H1 (cell line): ENCODE measurements around the gene C5. TPM values are rescaled to one million over a fixed set of nuclear protein-coding genes. Genes with fewer than 3 reads are reported as not detected.

Experiments
- CTCF ChIA-PET: fragments of 300-600 bp; sonication (Branson Sonifier 250); formaldehyde crosslinking; loops from one replicate; lab custom pipeline; 2021; ENCODE audit not compliant: partially characterized antibody; lab: Charles Lee
- POLR2A ChIA-PET: fragments of 300-600 bp; sonication (Branson Sonifier 250); formaldehyde crosslinking; loops from one replicate; lab custom pipeline; 2021; ENCODE audit warnings: inconsistent platforms; ENCODE audit not compliant: partially characterized antibody; lab: Charles Lee
- DNase-seq, 2 experiments: peaks; one replicate each; pipeline versions ENCODE4 v3.0.0 to v3.0.0-alpha.2; 2010 to 2022; ENCODE audit warnings: low spot score in 2 of 2, low read depth in 1 of 2, mixed read lengths in 1 of 2
- FAIRE-seq: peaks from 2 replicates; lab custom pipeline; 2011; peaks lifted over from hg19 to GRCh38; lab: Jason Lieb, UNC
- H2AFZ ChIP-seq: 2 replicates; pipeline ENCODE4 v1.8.1; 2012; ENCODE audit warnings: low read length, inconsistent platforms
- H2AK5ac ChIP-seq: 2 replicates; pipeline ENCODE4 v1.6.1; 2013; ENCODE audit warnings: low read depth, low read length
- H2BK120ac ChIP-seq: replicated peaks from 2 replicates; pipeline ENCODE3; 2013; ENCODE audit warnings: low read depth, low read length, inconsistent platforms
- H2BK12ac ChIP-seq: 2 replicates; pipeline ENCODE4 v1.6.1; 2013; ENCODE audit warnings: low read depth, low read length
- H2BK15ac ChIP-seq: 2 replicates; pipeline ENCODE4 v1.6.1; 2013; ENCODE audit warnings: low read length
- H2BK20ac ChIP-seq: 2 replicates; pipeline ENCODE4 v1.6.1; 2013; ENCODE audit warnings: low read length
- H2BK5ac ChIP-seq: 2 replicates; pipeline ENCODE4 v1.6.1; 2013; ENCODE audit warnings: low read depth, low read length
- H3K14ac ChIP-seq: 2 replicates; pipeline ENCODE4 v1.6.1; 2013; ENCODE audit warnings: inconsistent platforms; ENCODE audit not compliant: insufficient read length
- H3K18ac ChIP-seq: 2 replicates; pipeline ENCODE4 v1.6.1; 2013; ENCODE audit warnings: low read length; ENCODE audit errors: extremely low read depth
- H3K23ac ChIP-seq: 2 replicates; pipeline ENCODE4 v1.6.1; 2013; ENCODE audit warnings: inconsistent platforms; ENCODE audit not compliant: insufficient read length
- H3K23me2 ChIP-seq: 2 replicates; pipeline ENCODE4 v1.6.1; 2013; ENCODE audit warnings: low read depth, low read length
- H3K27ac ChIP-seq: 2 replicates; pipeline ENCODE4 v1.6.1; 2011; ENCODE audit warnings: low read depth, low read length, inconsistent platforms
- H3K27me3 ChIP-seq, 4 experiments: replicated peaks in 1 of 4; 1 replicate in 1 of 4; 2 replicates in 3 of 4; pipeline versions ENCODE4 v1.6.1 to v1.8.1; 2011 to 2013; ENCODE audit warnings: low read length in 3 of 4, mild to moderate bottlenecking in 3 of 4, inconsistent platforms in 2 of 4, mixed read lengths in 2 of 4, moderate library complexity in 1 of 4; ENCODE audit not compliant: control insufficient read depth in 3 of 4, insufficient read depth in 3 of 4; ENCODE audit errors: extremely low read depth in 1 of 4
- H3K36me3 ChIP-seq, 4 experiments: 2 replicates each; pipeline versions ENCODE4 v1.6.1 to v1.8.1; 2011 to 2013; ENCODE audit warnings: mild to moderate bottlenecking in 4 of 4, low read length in 3 of 4, moderate library complexity in 2 of 4, control low read depth in 1 of 4, inconsistent platforms in 1 of 4; ENCODE audit not compliant: insufficient read depth in 4 of 4, control insufficient read depth in 2 of 4
- H3K4ac ChIP-seq: replicated peaks from 2 replicates; pipeline ENCODE3; 2013; ENCODE audit warnings: low read length, low read depth, mixed read lengths, inconsistent platforms; ENCODE audit not compliant: insufficient read length
- H3K4me1 ChIP-seq, 4 experiments: replicated peaks in 1 of 4; 1 replicate in 1 of 4; 2 replicates in 3 of 4; pipeline versions ENCODE4 v1.6.1 to v1.8.1; 2011 to 2013; ENCODE audit warnings: low read length in 3 of 4, inconsistent platforms in 2 of 4, mixed read lengths in 1 of 4; ENCODE audit not compliant: insufficient read depth in 4 of 4, control insufficient read depth in 3 of 4
- H3K4me2 ChIP-seq, 2 experiments: 2 replicates each; pipeline versions ENCODE4 v1.6.1 to v1.8.1; 2011 to 2013; ENCODE audit warnings: low read depth in 2 of 2, low read length in 2 of 2, control low read depth in 1 of 2, inconsistent platforms in 1 of 2, mild to moderate bottlenecking in 1 of 2; ENCODE audit not compliant: insufficient read depth in 1 of 2
- H3K4me3 ChIP-seq, 4 experiments: fragments of 200-600, 300-600 bp in 1 of 4; sonication (generic), shearing (Covaris generic), sonication (Bioruptor Twin) in 1 of 4; 2 replicates each; pipeline versions ENCODE4 v1.5.1 to v1.8.1; 2011 to 2016; ENCODE audit warnings: low read length in 4 of 4, low read depth in 3 of 4, control low read depth in 2 of 4, inconsistent platforms in 2 of 4, mild to moderate bottlenecking in 2 of 4, mixed read lengths in 1 of 4, moderate library complexity in 1 of 4; ENCODE audit not compliant: insufficient read depth in 2 of 4; ENCODE audit errors: extremely low read depth in 1 of 4
- H3K56ac ChIP-seq: replicated peaks from 2 replicates; pipeline ENCODE3; 2013; ENCODE audit warnings: low read depth, mild to moderate bottlenecking, mixed read lengths, low read length, inconsistent platforms; ENCODE audit not compliant: insufficient read length
- H3K79me1 ChIP-seq: 2 replicates; pipeline ENCODE4 v1.6.1; 2013; ENCODE audit warnings: low read depth, low read length, control low read depth
- H3K79me2 ChIP-seq, 2 experiments: 2 replicates each; pipeline versions ENCODE4 v1.6.1 to v1.8.1; 2012 to 2013; ENCODE audit warnings: low read length in 2 of 2, mild to moderate bottlenecking in 2 of 2, inconsistent platforms in 1 of 2; ENCODE audit not compliant: insufficient read depth in 2 of 2, control insufficient read depth in 1 of 2
- H3K9ac ChIP-seq, 4 experiments: replicated peaks in 1 of 4; 1 replicate in 1 of 4; 2 replicates in 3 of 4; pipeline versions ENCODE4 v1.6.1 to v1.8.1; 2011 to 2013; ENCODE audit warnings: low read depth in 3 of 4, low read length in 3 of 4, control low read depth in 2 of 4, mild to moderate bottlenecking in 2 of 4, moderate library complexity in 2 of 4, inconsistent platforms in 1 of 4; ENCODE audit errors: extremely low read depth in 1 of 4
- H3K9me3 ChIP-seq, 2 experiments: 2 replicates each; pipeline versions ENCODE4 v1.6.1 to v1.8.1; 2012 to 2013; ENCODE audit warnings: mild to moderate bottlenecking in 2 of 2, moderate library complexity in 2 of 2, control low read depth in 1 of 2, inconsistent platforms in 1 of 2, low read depth in 1 of 2, low read length in 1 of 2, mixed read lengths in 1 of 2; ENCODE audit not compliant: insufficient read depth in 2 of 2
- H4K20me1 ChIP-seq, 2 experiments: replicated peaks in 1 of 2; 2 replicates each; pipeline versions ENCODE3 to v1.8.1; 2011 to 2013; ENCODE audit warnings: inconsistent platforms in 2 of 2, low read length in 2 of 2, mild to moderate bottlenecking in 1 of 2; ENCODE audit not compliant: insufficient read depth in 2 of 2, control insufficient read depth in 1 of 2
- H4K5ac ChIP-seq: 2 replicates; pipeline ENCODE4 v1.6.1; 2013; ENCODE audit warnings: low read length, low read depth, mixed read lengths, inconsistent platforms; ENCODE audit not compliant: insufficient read length
- H4K8ac ChIP-seq: 2 replicates; pipeline ENCODE4 v1.8.0; 2013; ENCODE audit warnings: mild to moderate bottlenecking, moderate library complexity, low read length, inconsistent platforms; ENCODE audit not compliant: insufficient read depth; ENCODE audit errors: extremely low read depth
- H4K91ac ChIP-seq: replicated peaks from 2 replicates; pipeline ENCODE3; 2013; ENCODE audit warnings: low read length, mixed read lengths, inconsistent platforms; ENCODE audit not compliant: insufficient read length
- EZH2 ChIP-seq: fragments of 200-600 bp; sonication (generic); IDR thresholded peaks from 2 replicates; pipeline ENCODE4 v1.7.1; 2012; ENCODE audit warnings: low read depth, mild to moderate bottlenecking, moderate library complexity, low read length, inconsistent platforms; ENCODE audit not compliant: severe bottlenecking
- KDM1A ChIP-seq: fragments of 200-600, 300-600 bp; sonication (generic); IDR thresholded peaks from 2 replicates; pipeline ENCODE4 v1.7.1; 2016; ENCODE audit warnings: mild to moderate bottlenecking, low read length, borderline replicate concordance
- KDM4A ChIP-seq: IDR thresholded peaks from one replicate; pipeline ENCODE4 v1.7.1; 2012; ENCODE audit warnings: low read depth, mild to moderate bottlenecking, moderate library complexity, low read length, inconsistent platforms; ENCODE audit not compliant: severe bottlenecking
- RXRA ChIP-seq: IDR thresholded peaks from 2 replicates; pipeline ENCODE4 v1.6.1; 2011; ENCODE audit warnings: low read depth, mild to moderate bottlenecking, low read length, moderate library complexity; ENCODE audit not compliant: insufficient read depth
- TBP ChIP-seq: IDR thresholded peaks from 2 replicates; pipeline ENCODE4 v1.6.1; 2011; ENCODE audit warnings: low read depth, low read length, improper control_type of control experiment
- WGBS, 2 experiments: shearing (Covaris generic) in 1 of 2; methylation state at CpG; one replicate each; pipeline versions ENCODE4 v1.1.6 to v1.1.7; 2013 to 2015; ENCODE audit warnings: low lambda C conversion rate in 2 of 2, mixed read lengths in 2 of 2, inconsistent platforms in 1 of 2, low coverage in 1 of 2, missing lambda C conversion rate in 1 of 2; ENCODE audit not compliant: insufficient replicate concordance in 2 of 2, insufficient coverage in 1 of 2, insufficient read length in 1 of 2; ENCODE audit errors: extremely low coverage in 1 of 2, missing lambda C conversion rate in 1 of 2; 5-methylcytosine and 5-hydroxymethylcytosine counted together
- polyA plus RNA-seq, 7 experiments: library from polyadenylated mRNA; depleted of rRNA in 3 of 7; stranded (reverse) in 5 of 7; unstranded in 2 of 7; fragments of >200 nt in 5 of 7; fragments of 200-250 nt in 2 of 7; gene quantifications; 1 replicate in 5 of 7; 2 replicates in 1 of 7; 4 replicates in 1 of 7; pipeline versions ENCODE4 v1.2.1 to v1.2.3, GENCODE V29; 2011 to 2013; ENCODE audit warnings: missing spikeins in 2 of 7, mixed read lengths in 2 of 7
- total RNA-seq: library from RNA; stranded (reverse); fragmentation: NEBNext Ultra II Directional; extraction: Animal tissue kit (Norgen Biotek cat#: 25700); gene quantifications from 2 replicates; pipeline ENCODE4 v1.2.1, GENCODE V29; 2021

The C5 gene
- total and polyA plus RNA-seq, 2 of the 8 experiments (the other 6 are each of a cell fraction or from before 2014, with no cell fraction given) = 0.24 to 0.35 TPM

- FAIRE-seq (no peak), DNase-seq (no peak)
- H3K27me3 ChIP-seq = no peaks in the 10 kb centered on the region
- no peak overlapping the region for H4K8ac ChIP-seq
- no peak overlapping the region for H3K14ac ChIP-seq
- CTCF ChIA-PET = no interaction called here
- H2BK20ac ChIP-seq = no peak overlapping the region
- no peak overlapping the region for H2BK120ac ChIP-seq
- no peak overlapping the region for H3K56ac ChIP-seq
- POLR2A ChIA-PET = no interaction called here
- H4K5ac ChIP-seq = no peak overlapping the region
- H3K79me1 ChIP-seq = no peaks in the 10 kb centered on the region
- TF ChIP-seq KDM4A (no peak), RXRA (no peak), EZH2 (no peak), KDM1A (no peak), TBP (no peak)
- H3K4me3 ChIP-seq = no peak overlapping the region
- H3K27ac ChIP-seq = no peak overlapping the region
- no peak overlapping the region for H2BK12ac ChIP-seq
- no peak overlapping the region for H2BK5ac ChIP-seq
- H4K20me1 ChIP-seq = no peaks in the 10 kb centered on the region
- no peak overlapping the region for H2AK5ac ChIP-seq
- H3K79me2 ChIP-seq = no peaks in the 10 kb centered on the region
- H3K4me1 ChIP-seq = no peaks in the 10 kb centered on the region
- H3K36me3 ChIP-seq = no peaks in the 10 kb centered on the region
- H3K4me2 ChIP-seq = no peak overlapping the region
- no peak overlapping the region for H3K9ac ChIP-seq
- no peak overlapping the region for H3K4ac ChIP-seq
- no peak overlapping the region for H3K23ac ChIP-seq
- no peak overlapping the region for H2AFZ ChIP-seq
- H4K91ac ChIP-seq = no peak overlapping the region
- no peak overlapping the region for H2BK15ac ChIP-seq
- H3K18ac ChIP-seq = no peak overlapping the region
- 89% methylated on average over 3 of the region's 3 CpGs; no CpG with 5 or more reads in 1 of the 2 experiments for WGBS, 2 experiments
- no peaks in the 10 kb centered on the region; the same call in 1 of the 2 replicates for H3K23me2 ChIP-seq
- H3K9me3 ChIP-seq = no peaks in the 10 kb centered on the region
Observed at GRCh38 chr9:121026260-121026691, 23.8 kb downstream of the C5 start.
